ACC112 (cell line): Measurements from ENCODE around the gene CLEC3B.
"Not testable (repeated sequence)": the region's sequence is repeated elsewhere in the genome, so short reads cannot be mapped to it uniquely, and the experiment has no call there.

ENCODE experiments used
- H2AFZ ChIP-seq: fragments of 200-600 bp; sonication (generic); one replicate; pipeline ENCODE4 v1.6.0; 2017; ENCODE audit warnings: antibody characterized with exemption, low read length; ENCODE audit not compliant: unreplicated experiment
- H3K27ac ChIP-seq: fragments of 200-600 bp; sonication (generic); 2 replicates; pipeline ENCODE4 v1.5.1; 2014; ENCODE audit warnings: low read depth, mild to moderate bottlenecking, antibody characterized with exemption, low read length, moderate library complexity
- H3K27me3 ChIP-seq: fragments of 200-600 bp; sonication (generic); 2 replicates; pipeline ENCODE4 v1.6.1; 2014; ENCODE audit warnings: mild to moderate bottlenecking, antibody characterized with exemption, low read length, moderate library complexity, mixed read lengths; ENCODE audit not compliant: insufficient read depth
- H3K36me3 ChIP-seq: fragments of 200-600 bp; sonication (generic); 2 replicates; pipeline ENCODE4 v1.6.1; 2016; ENCODE audit warnings: mild to moderate bottlenecking, antibody characterized with exemption, low read length, moderate library complexity, mixed read lengths; ENCODE audit not compliant: insufficient read depth
- H3K4me1 ChIP-seq: fragments of 200-600 bp; sonication (generic); one replicate; pipeline ENCODE4 v1.6.1; 2016; ENCODE audit warnings: low read length, mixed read lengths; ENCODE audit not compliant: insufficient read depth, unreplicated experiment, control insufficient read depth
- H3K4me3 ChIP-seq: fragments of 200-600 bp; sonication (generic); 2 replicates; pipeline ENCODE4 v1.5.1; 2014; ENCODE audit warnings: mild to moderate bottlenecking, low read depth, low read length
- H3K79me2 ChIP-seq: fragments of 200-600 bp; sonication (generic); one replicate; pipeline ENCODE4 v1.6.0; 2016; ENCODE audit warnings: low read length; ENCODE audit not compliant: control insufficient read depth, unreplicated experiment, insufficient read depth

The CLEC3B gene

GRCh38 chr3:45034612-45035252 lies 8.6 kb downstream of the CLEC3B start:
- H3K36me3 ChIP-seq = no peaks in the 10 kb centered on the region
- no peaks in the 10 kb centered on the region for H3K79me2 ChIP-seq
- H2AFZ ChIP-seq = no peak overlapping the region
- H3K27ac ChIP-seq = no peak overlapping the region
- no peak overlapping the region for H3K4me3 ChIP-seq
- peaks cover 12% of the 10 kb centered on the region for H3K4me1 ChIP-seq
- no peaks in the 10 kb centered on the region for H3K27me3 ChIP-seq

- no peaks in the 10 kb centered on the region for H3K79me2 ChIP-seq
- no peak overlapping the region for H3K27ac ChIP-seq
- H2AFZ ChIP-seq = peak overlapping the region; percentile 31
- no peaks in the 10 kb centered on the region for H3K27me3 ChIP-seq
- H3K4me1 ChIP-seq = peaks cover 12% of the 10 kb centered on the region
- H3K36me3 ChIP-seq = no peaks in the 10 kb centered on the region
- peak overlapping the region; percentile 27; the same call in 1 of the 2 replicates for H3K4me3 ChIP-seq
Observed at GRCh38 chr3:45035441-45036301, 9.6 kb downstream of the CLEC3B start.

- no peaks in the 10 kb centered on the region for H3K79me2 ChIP-seq
- H3K4me3 ChIP-seq = no peak overlapping the region
- no peaks in the 10 kb centered on the region for H3K27me3 ChIP-seq
- no peak overlapping the region for H3K27ac ChIP-seq
- H2AFZ ChIP-seq = no peak overlapping the region
- H3K36me3 ChIP-seq = no peaks in the 10 kb centered on the region
- H3K4me1 ChIP-seq = peaks cover 12% of the 10 kb centered on the region
Observed at GRCh38 chr3:45037720-45038455, 11.8 kb downstream of the CLEC3B start.

GRCh38 chr3:45041666-45042065 lies 15.6 kb downstream of the CLEC3B start:
- Histone ChIP-seq H2AFZ (no peak overlapping the region), H3K79me2 (no peaks in the 10 kb centered on the region), H3K4me1 (peaks cover 8% of the 10 kb centered on the region), H3K27ac (no peak overlapping the region), H3K36me3 (no peaks in the 10 kb centered on the region), H3K27me3 (no peaks in the 10 kb centered on the region), H3K4me3 (no peak overlapping the region)

- Histone ChIP-seq H3K27me3 (no peaks in the 10 kb centered on the region), H3K4me3 (no peak overlapping the region), H3K79me2 (no peaks in the 10 kb centered on the region), H3K36me3 (no peaks in the 10 kb centered on the region), H3K4me1 (peaks cover 8% of the 10 kb centered on the region), H2AFZ (no peak overlapping the region), H3K27ac (no peak overlapping the region)
Observed at GRCh38 chr3:45042162-45042561, 16.1 kb downstream of the CLEC3B start.

GRCh38 chr3:45043728-45044299 lies 17.7 kb downstream of the CLEC3B start:
- Histone ChIP-seq H3K4me3 (no peak overlapping the region), H3K36me3 (no peaks in the 10 kb centered on the region), H2AFZ (peak overlapping the region; percentile 27), H3K27ac (peak overlapping the region; percentile 29; the same call in 1 of the 2 replicates), H3K27me3 (no peaks in the 10 kb centered on the region), H3K4me1 (peaks cover 8% of the 10 kb centered on the region), H3K79me2 (no peaks in the 10 kb centered on the region)

GRCh38 chr3:45048244-45048643 lies 22.1 kb downstream of the CLEC3B start:
- no peak overlapping the region for H2AFZ ChIP-seq
- no peaks in the 10 kb centered on the region for H3K27me3 ChIP-seq
- peaks cover 9% of the 10 kb centered on the region for H3K4me1 ChIP-seq
- H3K36me3 ChIP-seq = no peaks in the 10 kb centered on the region
- H3K4me3 ChIP-seq = no peak overlapping the region
- no peak overlapping the region for H3K27ac ChIP-seq
- no peaks in the 10 kb centered on the region for H3K79me2 ChIP-seq

GRCh38 chr3:45049807-45050206 lies 23.7 kb downstream of the CLEC3B start:
- H3K27ac ChIP-seq = no peak overlapping the region
- H3K27me3 ChIP-seq = no peaks in the 10 kb centered on the region
- H3K79me2 ChIP-seq = no peaks in the 10 kb centered on the region
- no peak overlapping the region for H2AFZ ChIP-seq
- no peak overlapping the region for H3K4me3 ChIP-seq
- H3K4me1 ChIP-seq = peaks cover 15% of the 10 kb centered on the region
- H3K36me3 ChIP-seq = no peaks in the 10 kb centered on the region

- Histone ChIP-seq H3K4me1 (peaks cover 33% of the 10 kb centered on the region), H3K79me2 (no peaks in the 10 kb centered on the region), H3K4me3 (no peak overlapping the region), H2AFZ (no peak overlapping the region), H3K27me3 (no peaks in the 10 kb centered on the region), H3K36me3 (no peaks in the 10 kb centered on the region), H3K27ac (no peak overlapping the region)
Observed at GRCh38 chr3:45051685-45052084, 25.6 kb downstream of the CLEC3B start.

- H3K79me2 ChIP-seq, H3K4me3 ChIP-seq, H3K36me3 ChIP-seq, H2AFZ ChIP-seq, H3K27me3 ChIP-seq: not testable (repeated sequence)
- Histone ChIP-seq H3K4me1 (peaks cover 52% of the 10 kb centered on the region), H3K27ac (peak overlapping the region; percentile 88)
Observed at GRCh38 chr3:45053805-45054195, 27.7 kb downstream of the CLEC3B start.
